ENCODE results near the gene REC8. TPM values are rescaled to one million over a fixed set of nuclear protein-coding genes. Genes with fewer than 3 reads are reported as not detected.

The REC8 gene
- total RNA-seq, 4 donors from 2014 or later, result 2.5 to 17.2 (median 10.2) TPM

DNA sequence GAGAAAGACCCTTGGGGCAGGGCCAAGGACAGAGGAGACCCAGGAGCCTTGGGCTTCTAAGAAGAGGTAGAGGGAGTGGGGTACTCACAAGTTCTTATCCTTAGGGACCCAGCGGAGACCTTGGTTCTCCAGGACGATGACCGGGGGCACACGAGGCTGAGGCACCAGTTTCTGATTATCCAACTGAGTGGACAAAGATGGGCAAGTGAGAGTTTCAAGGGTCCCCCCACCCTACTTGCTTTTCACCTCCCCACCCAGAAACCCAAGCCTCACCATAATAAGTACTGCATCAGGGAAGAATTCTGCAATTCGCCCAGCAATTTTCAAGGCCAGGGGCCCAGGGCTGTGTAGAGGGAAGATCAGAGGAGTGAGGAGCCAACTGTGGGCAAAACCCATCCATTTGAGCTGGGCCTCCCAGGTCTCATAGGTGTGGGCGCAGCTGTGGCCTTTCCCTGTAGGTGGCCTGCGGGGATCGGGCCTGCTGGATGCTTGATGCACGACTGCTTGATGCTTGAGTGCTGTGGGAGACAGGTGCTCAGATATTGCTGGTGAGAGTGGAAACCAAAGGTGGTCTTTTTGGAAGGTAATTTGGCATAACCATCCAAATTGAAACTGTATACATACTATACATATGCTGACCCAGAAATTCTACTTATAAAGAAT lies 32.5 kb upstream of the REC8 start:
- Histone ChIP-seq H3K4me1 (peaks cover 54% of the 10 kb centered on the region), H3K9me3 (no peaks in the 10 kb centered on the region), H3K27ac (no peak overlapping the region), H3K36me3 (peaks cover 32% of the 10 kb centered on the region), H3K27me3 (no peaks in the 10 kb centered on the region), H3K4me3 (peak overlapping the region; percentile 76)
- TF ChIP-seq POLR2AphosphoS5 (IDR thresholded peaks at IDR 0.05) (no peak), POLR2A (IDR thresholded peaks at IDR 0.05) (no peak), EP300 (IDR thresholded peaks at IDR 0.05) (no peak)
- TF ChIP-seq, protein P1, sequence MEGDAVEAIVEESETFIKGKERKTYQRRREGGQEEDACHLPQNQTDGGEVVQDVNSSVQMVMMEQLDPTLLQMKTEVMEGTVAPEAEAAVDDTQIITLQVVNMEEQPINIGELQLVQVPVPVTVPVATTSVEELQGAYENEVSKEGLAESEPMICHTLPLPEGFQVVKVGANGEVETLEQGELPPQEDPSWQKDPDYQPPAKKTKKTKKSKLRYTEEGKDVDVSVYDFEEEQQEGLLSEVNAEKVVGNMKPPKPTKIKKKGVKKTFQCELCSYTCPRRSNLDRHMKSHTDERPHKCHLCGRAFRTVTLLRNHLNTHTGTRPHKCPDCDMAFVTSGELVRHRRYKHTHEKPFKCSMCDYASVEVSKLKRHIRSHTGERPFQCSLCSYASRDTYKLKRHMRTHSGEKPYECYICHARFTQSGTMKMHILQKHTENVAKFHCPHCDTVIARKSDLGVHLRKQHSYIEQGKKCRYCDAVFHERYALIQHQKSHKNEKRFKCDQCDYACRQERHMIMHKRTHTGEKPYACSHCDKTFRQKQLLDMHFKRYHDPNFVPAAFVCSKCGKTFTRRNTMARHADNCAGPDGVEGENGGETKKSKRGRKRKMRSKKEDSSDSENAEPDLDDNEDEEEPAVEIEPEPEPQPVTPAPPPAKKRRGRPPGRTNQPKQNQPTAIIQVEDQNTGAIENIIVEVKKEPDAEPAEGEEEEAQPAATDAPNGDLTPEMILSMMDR (IDR thresholded peaks at IDR 0.05), result no peak
- no peak for DNase-seq (ENCODE audit: low spot score in 2 of 2)
- WGBS, result 86% methylated on average over 9 of the region's 9 CpGs

DNA sequence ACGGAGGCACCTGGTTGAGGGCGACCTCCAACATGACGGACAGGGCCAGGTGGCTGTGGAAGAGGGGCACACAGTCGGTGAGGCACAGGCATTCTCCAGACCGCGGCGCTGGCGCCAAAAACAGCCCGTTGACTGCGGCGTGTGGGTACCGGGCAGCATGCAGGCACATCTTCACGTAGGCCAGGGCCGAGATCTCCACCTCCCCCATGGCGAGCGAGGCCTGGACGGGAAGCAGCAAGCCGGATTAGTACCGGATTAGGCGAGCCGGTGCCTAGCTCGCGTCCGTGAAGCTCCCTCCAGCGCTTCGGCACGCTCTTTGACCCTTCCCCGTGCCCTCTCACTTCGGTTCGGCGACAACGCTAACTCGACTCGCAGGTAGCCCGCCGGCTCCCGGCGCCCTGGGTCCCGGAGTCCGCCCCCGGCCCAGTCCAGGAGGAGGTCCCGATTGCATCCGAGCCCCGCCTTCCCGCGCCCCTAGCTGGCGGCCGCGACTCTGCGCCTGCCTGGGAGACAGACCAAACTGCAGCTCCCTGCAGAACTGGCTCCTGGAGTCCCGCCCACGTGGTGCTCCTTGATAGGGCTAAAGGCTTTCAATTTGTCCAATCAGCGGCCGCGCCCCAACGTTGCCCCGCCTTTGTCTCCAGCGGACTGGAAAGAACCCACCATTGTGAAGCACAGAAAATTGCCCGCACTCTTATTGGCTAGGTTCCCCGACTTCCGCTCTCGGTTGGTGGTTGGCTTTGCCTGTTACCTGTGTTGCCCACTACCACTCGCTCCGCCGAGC lies 30.6 kb upstream of the REC8 start, which contains the start of gene EMC9:
TSS of gene EMC9 (minus strand) at position 495 of the 784 bp plus-strand sequence. CDS start at position 208, 287 bp downstream.
- peak; percentile 100 for DNase-seq (ENCODE audit: low spot score in 2 of 2)
- TF ChIP-seq POLR2A (IDR thresholded peaks at IDR 0.05), result no peak
- peak in 2 of 3 donors; percentile 9 to 45 for TF ChIP-seq POLR2AphosphoS5 (IDR thresholded peaks at IDR 0.05)
- TF ChIP-seq EP300 (IDR thresholded peaks at IDR 0.05), result no peak
- TF ChIP-seq, protein P1 (IDR thresholded peaks at IDR 0.05), result peak; percentile 54 to 78
- WGBS, result 0% methylated on average over 40 of the region's 65 CpGs
- Histone ChIP-seq H3K27me3 (no peaks in the 10 kb centered on the region), H3K9me3 (no peaks in the 10 kb centered on the region), H3K36me3 (peaks cover 32% of the 10 kb centered on the region), H3K4me3 (peak within 1 kb of the TSS; percentile 76), H3K27ac (peak within 1 kb of the TSS; percentile 89), H3K4me1 (peaks cover 61% of the 10 kb centered on the region)

DNA sequence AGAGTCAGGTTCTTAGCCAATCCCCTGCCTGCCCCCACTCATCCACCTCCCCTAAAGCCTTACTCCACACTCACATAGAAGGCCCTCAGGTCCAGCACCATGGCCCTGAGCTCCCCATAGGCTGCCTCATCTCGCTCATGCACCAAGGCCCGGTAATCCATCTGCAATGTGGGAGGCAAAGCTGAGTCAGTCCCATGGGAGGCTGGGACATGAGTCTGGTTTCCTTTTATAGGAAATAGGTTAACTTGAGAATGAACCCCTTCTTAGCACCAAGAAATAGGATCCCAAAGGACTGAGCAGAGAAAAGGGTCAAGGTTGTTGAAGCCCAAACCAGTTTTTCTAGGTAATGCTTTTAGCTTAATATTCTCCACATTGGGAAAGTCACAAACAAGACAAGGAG lies 28.4 kb upstream of the REC8 start:
- no peak overlapping the region for H3K4me3 ChIP-seq
- H3K36me3 ChIP-seq, result peaks cover 21% of the 10 kb centered on the region
- H3K9me3 ChIP-seq, result no peaks in the 10 kb centered on the region
- 67% methylated on average over 2 of the region's 2 CpGs for WGBS
- no peaks in the 10 kb centered on the region for H3K27me3 ChIP-seq
- H3K27ac ChIP-seq, result no peak overlapping the region
- H3K4me1 ChIP-seq, result peaks cover 52% of the 10 kb centered on the region
- no peak for TF ChIP-seq EP300 (IDR thresholded peaks at IDR 0.05)
- no peak for TF ChIP-seq POLR2AphosphoS5 (IDR thresholded peaks at IDR 0.05)
- TF ChIP-seq POLR2A (IDR thresholded peaks at IDR 0.05), result no peak
- no peak for DNase-seq (ENCODE audit: low spot score in 2 of 2)

DNA sequence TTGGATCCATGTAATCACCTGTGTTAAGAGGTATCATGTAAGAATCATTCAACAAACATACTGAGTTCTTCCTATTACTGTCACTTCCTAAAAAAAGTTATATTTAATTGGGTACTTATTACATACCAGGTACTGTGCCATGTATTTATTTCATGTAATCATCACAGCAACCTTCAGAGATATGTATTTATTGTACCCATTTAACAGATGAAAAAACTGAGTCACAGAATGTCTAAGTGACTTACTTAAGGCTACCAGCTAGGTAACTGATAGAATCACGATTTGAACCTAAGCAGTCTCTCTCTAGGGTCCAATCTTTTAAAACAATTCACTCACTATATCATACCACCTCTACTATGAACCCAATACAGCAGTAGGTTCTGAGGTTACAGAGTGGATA lies 27.4 kb upstream of the REC8 start:
- peaks cover 54% of the 10 kb centered on the region for H3K4me1 ChIP-seq

DNA sequence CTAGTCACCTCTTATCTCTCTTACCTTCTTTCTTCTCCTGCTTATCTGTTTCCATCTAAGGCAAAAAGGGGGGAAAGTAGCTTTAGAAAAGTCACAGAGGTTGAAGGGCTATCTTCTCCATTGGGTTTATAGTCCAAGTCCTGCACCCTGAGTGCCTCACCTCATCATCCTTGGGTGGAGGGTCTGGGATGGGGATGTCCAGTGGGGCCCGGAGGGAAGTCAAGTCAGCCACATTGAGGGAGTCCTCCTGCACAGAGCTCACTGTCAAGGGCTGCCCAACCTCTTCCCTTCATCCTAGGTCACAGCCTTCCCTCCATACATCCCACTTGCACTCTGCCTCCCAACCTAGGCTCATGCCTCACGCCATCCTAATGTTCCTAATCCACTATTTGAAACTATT lies 26.7 kb upstream of the REC8 start:
- no peak overlapping the region for H3K4me3 ChIP-seq
- WGBS, result 93% methylated on average over 2 of the region's 2 CpGs
- H3K27ac ChIP-seq, result no peak overlapping the region
- H3K27me3 ChIP-seq, result no peaks in the 10 kb centered on the region
- peaks cover 48% of the 10 kb centered on the region for H3K4me1 ChIP-seq
- peaks cover 17% of the 10 kb centered on the region for H3K36me3 ChIP-seq
- DNase-seq (ENCODE audit: low spot score in 2 of 2), result no peak
- no peaks in the 10 kb centered on the region for H3K9me3 ChIP-seq
- TF ChIP-seq EP300 (IDR thresholded peaks at IDR 0.05) (no peak), POLR2A (IDR thresholded peaks at IDR 0.05) (no peak), POLR2AphosphoS5 (IDR thresholded peaks at IDR 0.05) (no peak)
- TF ChIP-seq, protein P1 (IDR thresholded peaks at IDR 0.05), result no peak

More for the DNA sequence above, 27.4 kb upstream of the REC8 start:
- no peak overlapping the region for H3K4me3 ChIP-seq
- DNase-seq (ENCODE audit: low spot score in 2 of 2), result no peak
- no peak overlapping the region for H3K27ac ChIP-seq
- no peaks in the 10 kb centered on the region for H3K27me3 ChIP-seq
- peaks cover 12% of the 10 kb centered on the region for H3K36me3 ChIP-seq
- WGBS, result 96% methylated on average over 1 of the region's 1 CpG
- TF ChIP-seq EP300 (IDR thresholded peaks at IDR 0.05) (no peak), POLR2AphosphoS5 (IDR thresholded peaks at IDR 0.05) (no peak), POLR2A (IDR thresholded peaks at IDR 0.05) (no peak)
- TF ChIP-seq, protein P1 (IDR thresholded peaks at IDR 0.05), result no peak
- H3K9me3 ChIP-seq, result no peaks in the 10 kb centered on the region

Data from suprapubic skin (tissue), 4 donors.